Spleen (tissue), 7 donors: Measurements from ENCODE around the gene CD200R1.

ENCODE experiments used
- POLR2A ChIP-seq, 3 donors: fragments of 450-650 bp; IDR thresholded peaks; one replicate each; pipeline ENCODE4 v1.5.1; 2017; ENCODE audit warnings: antibody characterized with exemption in 3 of 3, mild to moderate bottlenecking in 1 of 3
- TF ChIP-seq, protein P1 (sequence below), 11 experiments: fragments of 200-600 bp in 7 of 11; fragments of 450-650 bp in 4 of 11; sonication (generic) in 4 of 11; IDR thresholded peaks in 8 of 11; conservative IDR thresholded peaks in 3 of 11; 1 replicate in 7 of 11; 2 replicates in 4 of 11; pipeline versions ENCODE4 v1.4.0 to v1.8.0; 2016 to 2021; ENCODE audit warnings: antibody characterized with exemption in 11 of 11, inconsistent platforms in 4 of 11, mild to moderate bottlenecking in 1 of 11
- donor health status: DM: no; HTN: no; CAD: no; lungs with moderate emphysema.
- donor health status: DM: no; HTN: no; CAD: no.
- donor health status: DM: no; HTN: no; CAD: no.

DNA sequence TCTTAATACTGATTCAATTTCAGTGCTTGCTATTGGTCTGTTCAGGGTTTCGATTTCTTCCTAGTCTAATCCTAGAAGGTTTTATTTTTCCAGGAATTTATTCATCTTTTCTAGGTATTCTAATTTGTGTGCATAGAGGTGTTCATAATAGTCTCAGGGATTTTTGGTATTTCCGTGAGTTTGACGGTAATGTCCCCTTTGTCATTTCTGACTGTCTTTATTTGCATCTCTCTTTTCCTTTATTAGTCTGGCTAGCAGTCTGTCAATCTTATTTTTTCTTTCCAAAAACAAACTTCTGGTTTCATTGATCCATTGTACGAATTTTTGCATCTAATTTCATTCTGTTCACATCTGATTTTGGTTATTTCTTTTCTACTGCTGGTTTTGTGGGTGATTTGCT, 93.0 kb downstream of the CD200R1 start:
- TF ChIP-seq, protein P1, sequence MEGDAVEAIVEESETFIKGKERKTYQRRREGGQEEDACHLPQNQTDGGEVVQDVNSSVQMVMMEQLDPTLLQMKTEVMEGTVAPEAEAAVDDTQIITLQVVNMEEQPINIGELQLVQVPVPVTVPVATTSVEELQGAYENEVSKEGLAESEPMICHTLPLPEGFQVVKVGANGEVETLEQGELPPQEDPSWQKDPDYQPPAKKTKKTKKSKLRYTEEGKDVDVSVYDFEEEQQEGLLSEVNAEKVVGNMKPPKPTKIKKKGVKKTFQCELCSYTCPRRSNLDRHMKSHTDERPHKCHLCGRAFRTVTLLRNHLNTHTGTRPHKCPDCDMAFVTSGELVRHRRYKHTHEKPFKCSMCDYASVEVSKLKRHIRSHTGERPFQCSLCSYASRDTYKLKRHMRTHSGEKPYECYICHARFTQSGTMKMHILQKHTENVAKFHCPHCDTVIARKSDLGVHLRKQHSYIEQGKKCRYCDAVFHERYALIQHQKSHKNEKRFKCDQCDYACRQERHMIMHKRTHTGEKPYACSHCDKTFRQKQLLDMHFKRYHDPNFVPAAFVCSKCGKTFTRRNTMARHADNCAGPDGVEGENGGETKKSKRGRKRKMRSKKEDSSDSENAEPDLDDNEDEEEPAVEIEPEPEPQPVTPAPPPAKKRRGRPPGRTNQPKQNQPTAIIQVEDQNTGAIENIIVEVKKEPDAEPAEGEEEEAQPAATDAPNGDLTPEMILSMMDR (IDR thresholded peaks at IDR 0.05 in 8 of 11, conservative IDR thresholded peaks at IDR 0.05 in 3 of 11) = no peak
- TF ChIP-seq POLR2A (IDR thresholded peaks at IDR 0.05) = no peak
